GM08714 (cell line): Measurements from ENCODE around the gene RGS7.

Source experiments
- H3K4me3 ChIP-seq: fragments of 200-500 bp; sonication (Bioruptor generic); 2 replicates; pipeline ENCODE4 v1.5.1; 2014; ENCODE audit warnings: mild to moderate bottlenecking, low read length, inconsistent platforms
- ZNF274 ChIP-seq: IDR thresholded peaks from 2 replicates; pipeline ENCODE4 v1.6.1; 2012; ENCODE audit warnings: mild to moderate bottlenecking, low read depth, low read length

The RGS7 gene

DNA sequence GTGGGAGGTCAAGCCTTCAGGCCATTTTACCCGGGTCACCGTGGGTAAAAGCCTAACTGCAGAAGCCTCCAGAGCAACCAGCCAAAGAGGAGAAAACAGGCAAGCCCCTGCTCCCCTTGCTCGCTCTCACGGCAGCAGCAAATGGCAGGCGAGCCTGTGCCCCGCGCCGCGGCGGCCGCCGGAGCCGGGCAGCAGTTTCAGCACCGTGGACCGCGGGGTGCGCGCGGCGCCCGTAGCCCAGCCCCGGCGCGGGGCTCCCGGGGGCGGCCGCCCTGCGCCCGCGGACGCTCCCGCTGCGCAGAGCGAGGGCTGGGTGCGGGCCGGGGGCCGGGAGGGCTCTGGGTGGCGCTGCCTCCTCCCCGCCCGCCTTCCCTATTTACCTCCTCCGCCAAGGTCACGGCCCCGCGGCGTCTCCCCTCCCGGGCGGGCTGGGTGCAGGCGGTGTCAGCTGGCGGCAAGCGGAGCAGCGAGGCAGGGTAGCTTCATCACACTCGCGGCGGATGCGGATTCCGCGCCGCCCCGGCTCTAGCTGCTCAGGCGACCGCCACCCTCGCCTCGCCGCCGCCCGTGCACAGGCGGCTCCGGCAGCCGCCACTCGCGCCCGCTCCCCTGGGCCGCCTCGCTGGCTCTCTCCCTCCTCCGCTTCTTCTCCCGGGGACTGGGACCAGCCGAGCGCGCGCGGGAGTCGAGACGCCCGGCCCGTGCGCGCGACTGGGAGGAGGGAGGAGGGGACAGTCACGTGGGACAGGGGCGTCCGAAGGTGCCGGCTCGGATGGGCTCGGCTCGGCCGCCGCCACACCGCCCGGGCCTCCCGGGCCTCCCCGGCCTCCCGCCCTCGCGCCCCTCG, at the start of gene RGS7:
RGS7 (minus strand) TSS at position 687 of the 847 bp plus-strand sequence.
- H3K4me3 ChIP-seq = peak within 1 kb of the TSS; percentile 37
- no peak for TF ChIP-seq ZNF274

GRCh38 chr1:241406421-241406820, 49.4 kb upstream of the RGS7 start:
- no peak for TF ChIP-seq ZNF274
- H3K4me3 ChIP-seq = no peak overlapping the region

DNA sequence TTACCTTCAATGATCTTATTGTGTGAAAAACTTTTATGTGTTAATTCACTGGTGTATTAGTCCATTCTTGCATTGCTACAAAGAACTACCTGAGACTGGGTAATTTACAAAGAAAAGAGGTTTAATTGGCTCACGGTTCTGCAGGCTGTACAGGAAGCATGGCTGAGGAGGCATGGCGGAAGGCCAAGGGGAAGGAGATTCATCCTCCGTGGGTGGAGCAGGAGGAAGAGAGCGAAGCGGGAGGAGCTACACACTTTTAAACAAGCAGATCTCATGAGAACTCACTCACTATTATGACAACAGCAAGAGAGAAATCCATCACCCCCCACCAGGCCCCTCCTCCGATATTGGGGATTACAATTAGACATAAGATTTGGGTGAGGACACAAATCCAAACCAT, 44.2 kb upstream of the RGS7 start:
- H3K4me3 ChIP-seq = no peak overlapping the region
- no peak for TF ChIP-seq ZNF274

DNA sequence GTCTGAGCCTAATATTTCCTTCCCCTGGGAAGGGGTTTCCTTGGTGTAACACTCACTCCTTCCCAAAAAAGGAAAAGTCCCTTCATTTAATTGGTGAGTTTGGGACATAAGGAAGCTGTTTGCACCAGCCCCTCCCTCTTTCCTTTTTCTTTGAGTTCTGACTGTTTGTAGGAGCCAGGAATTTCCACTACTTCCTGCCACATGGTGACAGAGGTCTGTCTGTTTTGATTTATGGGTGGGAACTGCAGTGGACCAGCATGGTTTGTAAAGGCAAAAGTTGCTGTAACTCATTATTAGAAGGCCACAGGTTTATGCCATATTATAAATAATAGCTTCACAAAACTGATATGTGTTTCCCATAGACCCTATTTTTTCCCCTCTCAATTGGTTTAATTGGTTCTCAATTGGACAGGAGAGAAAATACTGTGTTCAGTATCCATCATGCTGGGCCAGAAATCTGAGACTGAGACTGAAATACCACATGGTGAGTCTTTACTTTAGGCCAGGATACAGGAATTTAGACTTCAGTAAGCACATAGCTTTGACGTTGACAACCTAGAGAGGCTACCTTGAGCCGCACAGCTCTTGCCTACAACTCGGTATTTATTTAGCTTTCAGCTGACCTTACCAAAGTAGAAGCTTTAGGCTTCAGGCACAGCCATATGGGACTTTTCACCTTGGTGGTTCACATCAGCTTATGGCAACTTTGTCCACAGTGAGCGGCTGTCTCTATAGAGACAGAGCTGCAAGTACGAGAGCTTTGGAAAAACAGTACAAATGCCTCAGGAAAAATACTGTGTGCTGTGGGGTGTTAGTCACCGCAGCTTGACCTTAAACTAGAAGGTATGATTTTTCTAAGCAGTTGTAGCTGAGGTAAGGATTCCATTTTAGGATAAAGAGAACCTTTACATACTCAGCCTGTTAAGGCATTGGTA, 40.0 kb upstream of the RGS7 start:
- no peak overlapping the region for H3K4me3 ChIP-seq
- no peak for TF ChIP-seq ZNF274

DNA sequence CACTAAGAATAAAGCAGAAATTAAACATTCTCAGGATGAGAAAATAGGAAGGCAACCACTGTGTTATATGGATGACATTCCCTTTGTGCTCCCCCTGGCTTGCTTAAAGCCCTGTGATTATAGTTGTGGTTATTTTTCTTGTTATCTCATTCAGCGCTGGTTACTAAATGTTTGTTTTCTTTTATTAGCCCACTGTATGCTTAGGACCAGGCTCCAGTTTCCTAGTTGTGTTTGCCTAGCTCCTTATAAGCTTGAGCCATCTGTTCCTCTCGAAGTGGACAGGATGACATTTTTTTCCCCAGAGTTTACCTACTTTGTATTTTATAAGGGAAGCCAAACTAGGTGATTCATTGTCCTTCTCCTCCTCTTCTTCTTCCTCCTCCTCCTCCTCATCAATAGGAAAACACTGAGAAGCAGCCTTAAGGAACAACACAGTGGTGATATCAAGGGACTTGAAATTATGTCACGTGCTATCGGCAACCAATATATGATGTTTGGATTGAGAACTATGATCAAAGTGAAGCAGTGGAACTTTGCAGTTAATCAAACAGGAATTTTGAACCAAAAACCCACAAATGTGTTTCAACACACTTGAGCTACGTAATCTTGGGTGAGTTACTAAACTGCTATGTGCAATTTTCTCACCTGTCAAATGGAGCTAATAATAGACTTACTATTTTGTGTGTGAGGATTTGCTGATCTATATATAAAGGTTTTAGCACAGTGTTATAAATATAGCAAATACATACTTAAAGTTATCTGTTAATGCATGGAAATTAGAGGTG, 35.1 kb upstream of the RGS7 start:
- H3K4me3 ChIP-seq = no peak overlapping the region
- TF ChIP-seq ZNF274 = no peak

DNA sequence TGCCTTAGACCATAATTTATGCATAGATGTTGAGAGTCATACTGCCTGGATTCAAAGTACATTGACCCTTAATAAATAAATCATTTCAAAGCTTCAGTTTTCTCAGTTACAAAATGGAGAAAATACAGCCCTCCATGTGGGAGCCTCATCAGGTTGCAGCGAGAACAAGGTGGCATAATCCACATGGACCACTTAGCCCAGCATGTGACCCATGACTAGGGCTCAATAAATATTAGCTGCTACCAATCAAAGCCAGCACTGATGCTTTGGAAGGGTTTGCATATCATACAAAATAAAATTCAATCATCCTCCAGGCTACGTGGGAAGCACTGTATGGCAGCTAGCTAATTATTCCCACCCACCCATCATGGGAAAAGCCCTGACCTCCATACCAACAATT, 33.5 kb upstream of the RGS7 start:
- no peak for TF ChIP-seq ZNF274

DNA sequence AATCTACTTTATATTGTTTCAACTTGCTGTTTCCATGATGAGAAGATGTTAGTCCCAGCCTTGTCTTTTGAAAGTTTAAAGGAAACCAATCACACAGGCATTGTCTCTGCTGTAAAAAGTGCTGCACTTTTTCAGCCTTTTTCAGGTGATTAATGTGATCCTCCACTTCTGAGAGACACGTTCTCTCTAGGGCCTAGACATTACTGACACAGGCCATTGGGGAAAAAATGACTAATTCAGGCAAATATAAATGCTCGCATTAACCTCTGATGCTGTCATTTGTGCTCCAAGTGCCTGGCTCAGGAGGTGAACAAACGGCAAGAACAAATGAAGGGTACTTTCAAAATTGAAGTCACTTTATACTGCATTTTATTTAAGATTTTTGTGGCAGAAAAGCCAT, 32.4 kb upstream of the RGS7 start:
- no peak overlapping the region for H3K4me3 ChIP-seq
- TF ChIP-seq ZNF274 = no peak

More for the DNA sequence above, 33.5 kb upstream of the RGS7 start:
- H3K4me3 ChIP-seq = no peak overlapping the region

DNA sequence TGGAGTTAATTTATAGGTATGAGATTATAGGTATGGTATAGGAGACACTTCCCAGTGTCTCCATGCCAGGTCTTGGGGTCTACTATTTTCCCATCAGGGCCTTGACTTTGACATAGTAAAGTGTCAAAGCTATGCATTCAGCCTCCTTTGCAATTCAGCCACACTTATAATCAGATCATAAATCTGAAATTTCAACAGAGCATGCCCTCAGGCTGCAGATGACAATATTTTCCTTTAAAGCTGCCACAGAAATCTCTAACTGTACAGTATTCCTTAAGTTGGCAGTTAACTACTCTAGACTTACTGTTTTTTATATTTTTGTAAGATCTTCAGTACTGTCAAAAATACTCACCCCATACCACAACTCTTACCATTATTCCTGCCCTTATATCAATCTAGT, 30.2 kb upstream of the RGS7 start:
- TF ChIP-seq ZNF274 = no peak

DNA sequence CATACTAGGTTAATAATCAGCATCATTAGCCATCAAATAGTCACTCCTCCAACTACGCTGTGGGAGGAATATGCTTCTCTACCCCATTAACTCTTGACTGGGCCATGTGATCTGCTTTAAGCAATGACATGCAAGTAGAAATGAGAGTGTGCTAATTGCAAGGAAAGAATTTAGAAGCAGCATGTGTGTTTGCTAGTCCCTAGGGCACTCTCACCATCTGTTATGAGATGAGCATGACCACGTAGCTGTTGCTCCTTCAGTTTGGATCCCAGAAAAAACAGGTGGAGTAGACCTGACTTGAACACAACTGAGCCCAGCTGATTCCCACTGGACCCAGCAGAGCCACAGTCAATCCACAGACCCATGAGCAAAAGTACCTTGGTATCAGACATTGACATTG, 19.7 kb upstream of the RGS7 start:
- no peak overlapping the region for H3K4me3 ChIP-seq
- no peak for TF ChIP-seq ZNF274

More for the DNA sequence above, 30.2 kb upstream of the RGS7 start:
- H3K4me3 ChIP-seq = no peak overlapping the region

- H3K4me3 ChIP-seq = no peak overlapping the region
- TF ChIP-seq ZNF274 = no peak
Observed at GRCh38 chr1:241375886-241376285, 18.9 kb upstream of the RGS7 start.

DNA sequence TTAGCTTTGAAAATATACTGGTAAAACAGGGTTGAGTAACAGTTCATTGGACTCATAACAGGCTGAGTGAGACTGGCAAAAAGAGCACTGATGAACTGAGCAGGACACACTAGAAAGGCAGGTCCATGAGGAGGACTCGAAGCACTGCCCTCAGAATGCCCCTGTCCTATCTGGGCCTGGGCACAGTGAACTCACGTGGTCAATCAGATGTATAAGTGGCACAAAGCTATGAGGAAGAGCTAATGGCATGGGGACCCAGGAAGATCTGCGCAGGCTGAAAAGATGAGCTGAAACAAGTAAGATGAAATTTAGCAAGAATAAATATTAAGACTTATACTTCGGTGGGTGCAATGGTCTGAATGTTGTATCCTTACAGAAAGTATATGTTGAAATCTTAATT, 9.2 kb upstream of the RGS7 start:
- no peak for TF ChIP-seq ZNF274
- H3K4me3 ChIP-seq = no peak overlapping the region

DNA sequence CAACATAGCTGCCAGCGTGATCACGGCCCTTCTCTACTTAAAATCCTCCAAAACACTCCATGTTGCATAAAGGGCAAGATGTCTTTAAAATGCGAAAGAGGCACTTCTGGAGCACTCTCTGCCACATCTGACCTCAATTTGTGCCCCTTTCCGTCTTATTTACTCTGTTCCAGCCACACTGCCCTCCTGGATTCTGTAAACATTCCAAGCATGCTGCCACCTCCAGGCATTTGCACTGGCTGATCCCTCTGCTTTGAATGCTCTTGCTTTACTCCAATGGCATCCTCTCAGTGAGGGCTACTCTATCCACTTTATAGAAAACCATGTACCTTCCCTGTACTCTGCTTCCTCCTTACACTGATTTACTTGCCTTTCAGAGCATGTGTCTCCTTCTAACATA, 5.3 kb upstream of the RGS7 start:
- TF ChIP-seq ZNF274 = no peak
- no peak overlapping the region for H3K4me3 ChIP-seq

- no peak for TF ChIP-seq ZNF274
- peak overlapping the region; percentile 37 for H3K4me3 ChIP-seq
Observed at GRCh38 chr1:241357366-241358340, 648 bp upstream of the RGS7 start.

- TF ChIP-seq ZNF274 = no peak
- no peak overlapping the region for H3K4me3 ChIP-seq
Observed at GRCh38 chr1:241356187-241356518, 852 bp downstream of the RGS7 start.
